Panc1 (cell line): ENCODE results near the gene NLRP6. TPM values are rescaled to one million over a fixed set of nuclear protein-coding genes. Genes with fewer than 3 reads are reported as not detected.

ENCODE experiments used
- ATAC-seq: fragments of 200-7000 bp; cut with Tn5 transposase; 2 replicates; pipeline ENCODE4 v1.9.1; 2020; ENCODE audit warnings: mild to moderate bottlenecking, moderate library complexity
- BruUV-seq: library from RNA; stranded (reverse); fragments of 400-500 nt; replicated peaks from 2 replicates; lab custom pipeline; 2021; lab: Mats Ljungman, UMichigan
- CTCF ChIA-PET: fragments of 300-600 bp; sonication (Branson Sonifier 250); formaldehyde crosslinking; loops from one replicate; lab custom pipeline; 2022; ENCODE audit warnings: antibody characterized with exemption; lab: Charles Lee
- POLR2A ChIA-PET: fragments of 300-600 bp; sonication (Branson Sonifier 250); formaldehyde crosslinking; loops from one replicate; lab custom pipeline; 2022; ENCODE audit warnings: antibody characterized with exemption; lab: Charles Lee
- DNase-seq: peaks from one replicate; pipeline ENCODE4 v3.0.0-alpha.2; 2010; ENCODE audit warnings: low read depth, low spot score
- H3K27ac ChIP-seq: 2 replicates; pipeline ENCODE4 v1.5.1; 2011; ENCODE audit warnings: mild to moderate bottlenecking, low read length, inconsistent platforms
- H3K27me3 ChIP-seq: fragments of 200-500 bp; sonication (Bioruptor generic); 2 replicates; pipeline ENCODE4 v1.6.0; 2014; ENCODE audit warnings: low read length, inconsistent platforms; ENCODE audit not compliant: control insufficient read depth, insufficient read depth
- H3K36me3 ChIP-seq: fragments of 200-500 bp; sonication (Bioruptor generic); 2 replicates; pipeline ENCODE4 v1.5.1; 2014; ENCODE audit warnings: inconsistent platforms, mild to moderate bottlenecking, low read length, moderate library complexity; ENCODE audit not compliant: control insufficient read depth, insufficient read depth
- H3K4me1 ChIP-seq: 2 replicates; pipeline ENCODE4 v1.5.1; 2011; ENCODE audit warnings: inconsistent platforms, mild to moderate bottlenecking, low read length, moderate library complexity; ENCODE audit not compliant: control insufficient read depth, insufficient read depth
- H3K4me3 ChIP-seq, 2 experiments: 2 replicates each; pipeline ENCODE4 v1.5.1; 2011 to 2012; ENCODE audit warnings: low read depth in 2 of 2, low read length in 2 of 2, mild to moderate bottlenecking in 2 of 2, inconsistent platforms in 1 of 2, moderate library complexity in 1 of 2
- H3K9me3 ChIP-seq: fragments of 200-500 bp; sonication (Bioruptor generic); 2 replicates; pipeline ENCODE4 v1.5.1; 2014; ENCODE audit warnings: low read depth, mild to moderate bottlenecking, inconsistent platforms, low read length, moderate library complexity; ENCODE audit not compliant: control insufficient read depth, insufficient read depth
- CTCF ChIP-seq: fragments of 450-650 bp; IDR thresholded peaks from 2 replicates; pipeline ENCODE4 v1.5.1; 2017; ENCODE audit warnings: mild to moderate bottlenecking
- POLR2AphosphoS5 ChIP-seq: IDR thresholded peaks from 2 replicates; pipeline ENCODE4 v1.6.1; 2012; ENCODE audit warnings: mild to moderate bottlenecking, low read depth, low read length, moderate library complexity
- REST ChIP-seq, 2 experiments: IDR thresholded peaks; 2 replicates each; pipeline ENCODE4 v1.6.1; 2011 to 2012; ENCODE audit warnings: low read depth in 2 of 2, control low read depth in 1 of 2, low read length in 1 of 2, mild to moderate bottlenecking in 1 of 2, moderate library complexity in 1 of 2; ENCODE audit not compliant: insufficient read depth in 1 of 2
- SIN3A ChIP-seq: IDR thresholded peaks from 2 replicates; pipeline ENCODE4 v1.6.1; 2012; ENCODE audit warnings: low read depth, mild to moderate bottlenecking, low read length, moderate library complexity, borderline replicate concordance; ENCODE audit not compliant: insufficient read depth
- TCF7L2 ChIP-seq: IDR thresholded peaks from 2 replicates; pipeline ENCODE4 v1.6.1; 2011; ENCODE audit warnings: mild to moderate bottlenecking, low read depth, low read length, inconsistent platforms
- in situ Hi-C: cut with HindIII; loops from 2 replicates; pipeline ENCODE4 v1.10.0; 2016; ENCODE audit warnings: low sequenced_read_pairs, low pct_unique_long_range_greater_than_20kb
- intact Hi-C: fragments of 100-400 bp; cut with micrococcal nuclease; formaldehyde crosslinking; loops from one replicate; pipeline ENCODE4 v1.10.0; 2022; ENCODE audit not compliant: unreplicated experiment
- total RNA-seq: library from RNA; stranded (reverse); gene quantifications from one replicate; pipeline ENCODE4 v1.2.1, GENCODE V29; 2021; ENCODE audit not compliant: unreplicated experiment

NLRP6 gene
- total RNA-seq, 1 experiment from 2014 or later, result 0.59 TPM

- no peak for ATAC-seq
- Histone ChIP-seq H3K36me3 (peaks cover 42% of the 10 kb centered on the region), H3K4me3 (no peak overlapping the region), H3K9me3 (no peaks in the 10 kb centered on the region), H3K27ac (no peak overlapping the region), H3K27me3 (no peaks in the 10 kb centered on the region), H3K4me1 (peaks cover 23% of the 10 kb centered on the region)
- no peak for DNase-seq
- intact Hi-C loops (no loop called here), in situ Hi-C loops (no loop called here)
- no peak for TF ChIP-seq REST (IDR thresholded peaks at IDR 0.05; ENCODE audit: insufficient read depth in 1 of 2, low read depth in 2 of 2, low read length in 1 of 2)
- TF ChIP-seq CTCF, result no peak
- no peak for TF ChIP-seq POLR2AphosphoS5
- TF ChIP-seq TCF7L2, result no peak
- TF ChIP-seq SIN3A, result no peak
- ChIA-PET POLR2A (no interaction called here), CTCF (no interaction called here)
- BruUV-seq, result no TSS peak
These were observed 37.9 kb upstream of the NLRP6 start for GRCh38 chr11:240315-240714.

- in situ Hi-C loops, result no loop called here
- POLR2A ChIA-PET, result interaction anchor here (1.3 kb wide), 1 partner anchor 9 kb away, joined by 3 read pairs; no protein-coding TSS in a partner anchor
- intact Hi-C loops, result no loop called here
These were observed 36.6 kb upstream of the NLRP6 start for GRCh38 chr11:241634-242033.

More at GRCh38 chr11:241634-242033, 36.6 kb upstream of the NLRP6 start:
- TF ChIP-seq TCF7L2 (no peak), SIN3A (no peak), POLR2AphosphoS5 (no peak), REST (IDR thresholded peaks at IDR 0.05; ENCODE audit: insufficient read depth in 1 of 2, low read depth in 2 of 2, low read length in 1 of 2) (no peak), CTCF (no peak)
- H3K4me3 ChIP-seq, result no peak overlapping the region
- H3K9me3 ChIP-seq, result no peaks in the 10 kb centered on the region
- ATAC-seq (no peak), DNase-seq (no peak)
- H3K4me1 ChIP-seq, result peaks cover 19% of the 10 kb centered on the region
- no peaks in the 10 kb centered on the region for H3K27me3 ChIP-seq
- peaks cover 48% of the 10 kb centered on the region for H3K36me3 ChIP-seq
- BruUV-seq, result no TSS peak
- H3K27ac ChIP-seq, result no peak overlapping the region
- CTCF ChIA-PET, result interaction anchor here (1.2 kb wide), 1 partner anchor 10 kb away, joined by 6 read pairs; no protein-coding TSS in a partner anchor
